IMR-90 (cell line): Measurements from ENCODE around the gene LMTK2. TPM values are rescaled to one million over a fixed set of nuclear protein-coding genes. Genes with fewer than 3 reads are reported as not detected.

Experiments used
- ATAC-seq: fragments of 200-7000 bp; cut with Tn5 transposase; 2 replicates; pipeline ENCODE4 v1.9.1; 2020; ENCODE audit warnings: low read depth, mild to moderate bottlenecking, moderate library complexity
- BruUV-seq: library from RNA; stranded (reverse); fragments of 400-500 nt; replicated peaks from 2 replicates; lab custom pipeline; 2021; lab: Mats Ljungman, UMichigan
- CTCF ChIA-PET: fragments of 300-600 bp; formaldehyde crosslinking; extraction: SDS; loops from one replicate; lab custom pipeline; 2021; ENCODE audit warnings: antibody characterized with exemption; lab: Yijun Ruan, JAX
- POLR2A ChIA-PET: fragments of 300-600 bp; sonication (Branson Sonifier 250); formaldehyde crosslinking; loops from one replicate; lab custom pipeline; 2022; ENCODE audit warnings: antibody characterized with exemption; ENCODE audit not compliant: unreplicated experiment; lab: Charles Lee
- DNase-seq: peaks from one replicate; pipeline ENCODE4 v3.0.0; 2013
- H2AFZ ChIP-seq: replicated peaks from 2 replicates; pipeline ENCODE3; 2013; ENCODE audit warnings: low read length, mild to moderate bottlenecking; ENCODE audit not compliant: poor library complexity
- H2AK5ac ChIP-seq: 2 replicates; pipeline ENCODE4 v1.6.1; 2013; ENCODE audit warnings: low read depth, low read length, inconsistent platforms
- H2AK9ac ChIP-seq: replicated peaks from 2 replicates; pipeline ENCODE3; 2013; ENCODE audit warnings: mild to moderate bottlenecking, low read depth, low read length, moderate library complexity; ENCODE audit not compliant: poor library complexity
- H2BK120ac ChIP-seq: 2 replicates; pipeline ENCODE4 v1.6.1; 2013; ENCODE audit warnings: low read depth, low read length, inconsistent platforms
- H2BK15ac ChIP-seq: 3 replicates; pipeline ENCODE4 v1.6.1; 2013; ENCODE audit warnings: low read depth, low read length, inconsistent platforms
- H2BK20ac ChIP-seq: 2 replicates; pipeline ENCODE4 v1.6.1; 2013; ENCODE audit warnings: low read depth, mild to moderate bottlenecking, inconsistent platforms, low read length, moderate library complexity
- H2BK5ac ChIP-seq: 2 replicates; pipeline ENCODE4 v1.6.1; 2013; ENCODE audit warnings: mild to moderate bottlenecking, low read depth, low read length, inconsistent platforms; ENCODE audit not compliant: poor library complexity, severe bottlenecking
- H3K14ac ChIP-seq: replicated peaks from 2 replicates; pipeline ENCODE4 v1.6.1; 2013; ENCODE audit warnings: low read depth, low read length, inconsistent platforms
- H3K18ac ChIP-seq: 2 replicates; pipeline ENCODE4 v1.6.1; 2013; ENCODE audit warnings: low read depth, low read length, control low read depth
- H3K23ac ChIP-seq: 2 replicates; pipeline ENCODE4 v1.6.1; 2013; ENCODE audit warnings: low read depth, low read length, inconsistent platforms
- H3K27ac ChIP-seq: 2 replicates; pipeline ENCODE4 v1.5.1; 2013; ENCODE audit warnings: mild to moderate bottlenecking, control low read depth, low read length; ENCODE audit not compliant: insufficient read depth
- H3K27me3 ChIP-seq: 2 replicates; pipeline ENCODE4 v1.6.1; 2013; ENCODE audit warnings: low read length; ENCODE audit not compliant: control insufficient read depth, insufficient read depth
- H3K36me3 ChIP-seq: 2 replicates; pipeline ENCODE4 v1.6.1; 2013; ENCODE audit warnings: low read length, mixed read lengths; ENCODE audit not compliant: control insufficient read depth, insufficient read depth
- H3K4ac ChIP-seq: 2 replicates; pipeline ENCODE4 v1.6.1; 2013; ENCODE audit warnings: low read depth, low read length, inconsistent platforms
- H3K4me1 ChIP-seq: 2 replicates; pipeline ENCODE4 v1.6.1; 2013; ENCODE audit warnings: low read length, mixed read lengths; ENCODE audit not compliant: control insufficient read depth, insufficient read depth
- H3K4me2 ChIP-seq: 2 replicates; pipeline ENCODE4 v1.6.1; 2013; ENCODE audit warnings: low read depth, mild to moderate bottlenecking, control low read depth, low read length, moderate library complexity
- H3K4me3 ChIP-seq: 2 replicates; pipeline ENCODE4 v1.5.1; 2013; ENCODE audit warnings: low read depth, mild to moderate bottlenecking, control low read depth, low read length, moderate library complexity; ENCODE audit not compliant: insufficient read depth
- H3K56ac ChIP-seq: 2 replicates; pipeline ENCODE4 v1.6.1; 2013; ENCODE audit warnings: low read length, inconsistent platforms; ENCODE audit not compliant: insufficient read depth; ENCODE audit errors: extremely low read depth
- H3K79me1 ChIP-seq, 2 experiments: 2 replicates each; pipeline ENCODE4 v1.6.1; 2013; ENCODE audit warnings: low read length in 2 of 2, inconsistent platforms in 1 of 2, low read depth in 1 of 2
- H3K9ac ChIP-seq: 2 replicates; pipeline ENCODE4 v1.6.1; 2013; ENCODE audit warnings: low read depth, low read length, control low read depth
- H3K9me1 ChIP-seq: 2 replicates; pipeline ENCODE4 v1.6.1; 2013; ENCODE audit warnings: low read length, inconsistent platforms; ENCODE audit not compliant: insufficient read depth
- H3K9me3 ChIP-seq: 2 replicates; pipeline ENCODE4 v1.6.1; 2013; ENCODE audit warnings: low read length; ENCODE audit not compliant: control insufficient read depth, insufficient read depth
- H4K20me1 ChIP-seq: 2 replicates; pipeline ENCODE4 v1.6.1; 2013; ENCODE audit warnings: low read length, inconsistent platforms; ENCODE audit not compliant: insufficient read depth
- H4K5ac ChIP-seq: 2 replicates; pipeline ENCODE4 v1.6.1; 2013; ENCODE audit warnings: mild to moderate bottlenecking, low read depth, low read length, control low read depth
- H4K8ac ChIP-seq, 2 experiments: 2 replicates each; pipeline ENCODE4 v1.6.1; 2013; ENCODE audit warnings: low read depth in 2 of 2, low read length in 2 of 2, control low read depth in 1 of 2, inconsistent platforms in 1 of 2
- H4K91ac ChIP-seq: 2 replicates; pipeline ENCODE4 v1.6.1; 2013; ENCODE audit warnings: low read depth, low read length, inconsistent platforms; ENCODE audit not compliant: insufficient read depth
- CHD1 ChIP-seq: IDR thresholded peaks from 2 replicates; pipeline ENCODE4 v1.6.1; 2012; ENCODE audit warnings: low read depth, low read length, improper control_type of control experiment
- MAFK ChIP-seq: IDR thresholded peaks from 2 replicates; pipeline ENCODE4 v1.6.1; 2012; ENCODE audit warnings: low read depth, low read length, improper control_type of control experiment
- MAZ ChIP-seq: IDR thresholded peaks from 2 replicates; pipeline ENCODE4 v1.6.1; 2012; ENCODE audit warnings: low read depth, mild to moderate bottlenecking, low read length, improper control_type of control experiment, moderate library complexity, borderline replicate concordance
- POLR2A ChIP-seq: IDR thresholded peaks from 2 replicates; pipeline ENCODE4 v1.6.1; 2012; ENCODE audit warnings: mild to moderate bottlenecking, low read depth, low read length
- RAD21 ChIP-seq: IDR thresholded peaks from 2 replicates; pipeline ENCODE4 v1.6.1; 2012; ENCODE audit warnings: low read length, improper control_type of control experiment
- RCOR1 ChIP-seq: IDR thresholded peaks from 2 replicates; pipeline ENCODE4 v1.6.1; 2012; ENCODE audit warnings: mild to moderate bottlenecking, low read length, improper control_type of control experiment; ENCODE audit not compliant: insufficient replicate concordance
- RFX5 ChIP-seq: IDR thresholded peaks from 2 replicates; pipeline ENCODE4 v1.8.0; 2012; ENCODE audit warnings: low read depth, mild to moderate bottlenecking, low read length, moderate library complexity
- USF2 ChIP-seq: fragments of 150-350 bp; IDR thresholded peaks from 2 replicates; pipeline ENCODE4 v1.6.1; 2017; ENCODE audit warnings: mild to moderate bottlenecking, antibody characterized with exemption, low read length, low read depth
- WGBS, 2 experiments: methylation state at CpG; one replicate each; pipeline versions ENCODE4 v1.1.5 to v1.1.7; 2013; ENCODE audit warnings: missing lambda C conversion rate in 2 of 2; ENCODE audit not compliant: insufficient read length in 1 of 2; ENCODE audit errors: extremely low coverage in 2 of 2; 5-methylcytosine and 5-hydroxymethylcytosine counted together
- dilution Hi-C: fragments of 300-500 bp; cut with HindIII; formaldehyde crosslinking; loops from one replicate; pipeline ENCODE4 v1.14.3; 2018; ENCODE audit warnings: low sequenced_read_pairs; ENCODE audit not compliant: unreplicated experiment
- in situ Hi-C: fragments of 300-500 bp; cut with MboI; formaldehyde crosslinking; loops from 3 replicates; pipeline ENCODE4 v1.14.3; 2019; ENCODE audit warnings: low sequenced_read_pairs, inconsistent platforms, mixed read lengths
- intact Hi-C: fragments of 100-400 bp; cut with micrococcal nuclease; formaldehyde crosslinking; loops from 2 replicates; pipeline ENCODE4 v1.10.0; 2022
- polyA plus RNA-seq, 3 experiments: library from polyadenylated mRNA; depleted of rRNA; stranded (reverse); fragments of >200 nt; gene quantifications; 2 replicates each; pipeline ENCODE4 v1.2.3, GENCODE V29; 2012; ENCODE audit warnings: low replicate concordance in 1 of 3
- total RNA-seq: library from RNA; depleted of rRNA; stranded (reverse); fragments of >200 nt; gene quantifications from 2 replicates; pipeline ENCODE4 v1.2.3, GENCODE V29; 2012
- TF ChIP-seq, protein P1 (sequence below): conservative IDR thresholded peaks from 2 replicates; pipeline ENCODE4 v1.5.1; 2012; ENCODE audit warnings: mild to moderate bottlenecking, low read depth, low read length, improper control_type of control experiment

Gene LMTK2
- total and polyA plus RNA-seq, 2 of the 4 experiments (the other 2 are of a cell fraction) = 4.4 to 5.0 TPM

DNA sequence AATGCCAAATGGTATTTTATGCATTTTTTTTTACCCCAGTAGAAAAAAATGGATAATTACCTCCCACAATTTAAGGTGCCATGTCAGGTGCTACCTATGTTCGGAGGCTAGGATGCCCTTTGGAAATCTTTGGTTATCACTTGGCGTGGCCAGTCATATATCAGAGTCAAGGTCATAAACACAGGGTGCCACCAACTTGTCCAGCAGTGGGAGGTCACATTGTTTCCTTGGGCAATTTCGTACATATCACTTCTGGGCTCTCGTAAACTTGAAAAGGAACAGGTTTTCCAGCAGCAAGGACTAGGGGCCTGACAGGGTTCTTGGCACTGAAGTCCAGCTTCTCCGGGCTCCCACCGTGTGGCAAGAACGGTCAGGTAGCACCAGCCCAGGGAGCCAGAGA is 56.6 kb downstream of the LMTK2 start:
- no peak overlapping the region for H3K27ac ChIP-seq
- H2BK5ac ChIP-seq = no peak overlapping the region
- H4K8ac ChIP-seq = no peak overlapping the region
- no peak overlapping the region for H3K4me2 ChIP-seq
- no peak overlapping the region for H2AK5ac ChIP-seq
- DNase-seq = no peak
- no peaks in the 10 kb centered on the region for H3K4me1 ChIP-seq
- intact Hi-C loops (loop anchor here (5.0 kb wide), 1 partner anchor 41 kb away; no protein-coding TSS in a partner anchor), in situ Hi-C loops (loop anchor here (5.0 to 25.0 kb wide), 2 partner anchors 141 to 301 kb away; partner anchors contain the start of gene ASNS), dilution Hi-C loops (no loop called here)
- no peak overlapping the region for H3K14ac ChIP-seq
- H3K9me3 ChIP-seq = no peaks in the 10 kb centered on the region
- H3K27me3 ChIP-seq = no peaks in the 10 kb centered on the region
- H3K4me3 ChIP-seq = no peak overlapping the region
- ATAC-seq = no peak
- H3K56ac ChIP-seq = no peak overlapping the region
- H2BK120ac ChIP-seq = no peak overlapping the region
- peaks cover 2% of the 10 kb centered on the region; the same call in 1 of the 2 replicates for H3K36me3 ChIP-seq
- no peaks in the 10 kb centered on the region for H4K20me1 ChIP-seq
- no peak overlapping the region for H2BK15ac ChIP-seq
- no peak overlapping the region for H4K91ac ChIP-seq
- H3K79me1 ChIP-seq = no peaks in the 10 kb centered on the region
- ChIA-PET POLR2A (no interaction called here), CTCF (interaction anchor here (5.4 kb wide), 1 partner anchor 141 kb away, joined by 37 read pairs; no protein-coding TSS in a partner anchor)
- H3K9ac ChIP-seq = no peak overlapping the region
- no peak overlapping the region for H4K5ac ChIP-seq
- no peak overlapping the region for H2AFZ ChIP-seq
- no peak overlapping the region for H2BK20ac ChIP-seq
- WGBS, 2 experiments = 88% methylated on average over 6 of the region's 7 CpGs; no CpG with 5 or more reads in 1 of the 2 experiments
- no peak overlapping the region for H3K18ac ChIP-seq
- BruUV-seq = no TSS peak
- no peak overlapping the region for H3K23ac ChIP-seq
- H2AK9ac ChIP-seq = no peak overlapping the region
- TF ChIP-seq CHD1 = no peak
- TF ChIP-seq MAFK = no peak
- no peak for TF ChIP-seq MAZ
- no peak for TF ChIP-seq RFX5
- TF ChIP-seq, protein P1, sequence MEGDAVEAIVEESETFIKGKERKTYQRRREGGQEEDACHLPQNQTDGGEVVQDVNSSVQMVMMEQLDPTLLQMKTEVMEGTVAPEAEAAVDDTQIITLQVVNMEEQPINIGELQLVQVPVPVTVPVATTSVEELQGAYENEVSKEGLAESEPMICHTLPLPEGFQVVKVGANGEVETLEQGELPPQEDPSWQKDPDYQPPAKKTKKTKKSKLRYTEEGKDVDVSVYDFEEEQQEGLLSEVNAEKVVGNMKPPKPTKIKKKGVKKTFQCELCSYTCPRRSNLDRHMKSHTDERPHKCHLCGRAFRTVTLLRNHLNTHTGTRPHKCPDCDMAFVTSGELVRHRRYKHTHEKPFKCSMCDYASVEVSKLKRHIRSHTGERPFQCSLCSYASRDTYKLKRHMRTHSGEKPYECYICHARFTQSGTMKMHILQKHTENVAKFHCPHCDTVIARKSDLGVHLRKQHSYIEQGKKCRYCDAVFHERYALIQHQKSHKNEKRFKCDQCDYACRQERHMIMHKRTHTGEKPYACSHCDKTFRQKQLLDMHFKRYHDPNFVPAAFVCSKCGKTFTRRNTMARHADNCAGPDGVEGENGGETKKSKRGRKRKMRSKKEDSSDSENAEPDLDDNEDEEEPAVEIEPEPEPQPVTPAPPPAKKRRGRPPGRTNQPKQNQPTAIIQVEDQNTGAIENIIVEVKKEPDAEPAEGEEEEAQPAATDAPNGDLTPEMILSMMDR = no peak
- TF ChIP-seq POLR2A = no peak
- no peak for TF ChIP-seq RCOR1
- no peak for TF ChIP-seq USF2
- TF ChIP-seq RAD21 = no peak
- no peak overlapping the region for H3K4ac ChIP-seq
- peaks cover 4% of the 10 kb centered on the region; the same call in 1 of the 2 replicates for H3K9me1 ChIP-seq
